Measurements from ENCODE around the gene HMG20A.

HMG20A gene

DNA sequence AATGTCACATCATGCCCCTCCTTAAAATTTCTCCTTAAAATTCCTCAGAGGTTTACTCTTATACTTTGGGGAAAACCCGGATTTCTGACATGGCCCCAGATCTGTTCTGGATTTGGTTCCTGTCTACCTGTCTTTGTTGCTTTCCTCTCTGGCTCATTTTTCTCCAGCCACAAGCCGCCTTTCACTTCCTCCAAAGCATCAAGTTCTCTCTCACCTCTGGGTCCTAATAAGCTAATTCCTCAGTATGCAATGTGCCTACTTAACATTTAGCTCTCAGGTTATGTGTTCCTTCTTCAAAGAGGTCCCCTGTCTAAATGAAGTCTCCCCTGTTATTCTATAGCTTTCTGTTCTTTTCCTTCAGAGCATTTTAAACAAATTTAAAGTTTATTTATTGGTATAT, 16.1 kb downstream of the HMG20A start:
- no peak for DNase-seq

DNA sequence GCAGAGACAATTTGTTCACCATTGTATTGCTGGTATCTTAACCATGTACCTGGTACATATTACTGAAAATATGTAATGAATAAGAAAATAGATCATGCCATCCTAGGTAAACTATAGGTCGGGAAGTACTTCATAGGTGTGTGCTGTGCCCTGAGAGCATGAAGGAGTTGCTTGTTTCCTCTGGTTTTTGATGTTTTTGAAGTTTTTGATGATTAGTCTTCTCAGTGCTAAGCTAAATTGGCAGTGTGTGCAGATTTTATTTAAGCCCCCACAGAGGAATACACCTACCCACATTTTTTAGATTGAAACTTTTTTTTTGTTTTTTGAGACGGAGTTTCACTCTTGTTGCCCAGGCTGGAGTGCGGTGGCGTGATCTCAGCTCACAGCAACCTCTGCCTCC, 16.6 kb downstream of the HMG20A start:
- no peak for DNase-seq

DNA sequence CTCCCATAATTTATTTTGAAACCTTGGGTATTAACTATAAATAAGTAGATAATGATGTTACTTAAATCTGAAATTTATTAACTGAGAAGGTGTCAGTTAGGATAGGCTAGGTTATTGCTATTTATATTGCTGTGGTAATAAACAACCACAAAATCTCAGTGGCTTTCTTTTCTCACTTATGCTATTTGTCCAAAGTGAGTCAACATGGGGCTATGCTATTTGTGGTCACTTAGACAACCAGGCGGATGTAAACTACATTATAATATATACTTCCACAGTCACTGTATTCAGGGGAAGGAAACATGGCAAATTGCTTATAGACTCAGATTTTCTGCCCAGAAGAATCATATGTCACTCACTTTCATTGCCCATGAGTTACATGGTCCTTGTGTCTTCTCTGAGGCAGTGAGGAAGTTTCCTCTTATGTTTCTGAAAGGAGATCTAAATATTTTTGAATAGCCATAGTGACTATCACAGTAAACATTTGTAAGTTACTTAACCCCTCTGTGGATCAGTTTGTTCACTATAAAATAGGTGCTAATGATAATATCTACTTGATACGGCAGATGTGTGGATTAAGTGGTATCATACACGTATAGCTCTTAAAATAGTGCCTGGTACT, 19.8 kb downstream of the HMG20A start:
- DNase-seq = no peak

DNA sequence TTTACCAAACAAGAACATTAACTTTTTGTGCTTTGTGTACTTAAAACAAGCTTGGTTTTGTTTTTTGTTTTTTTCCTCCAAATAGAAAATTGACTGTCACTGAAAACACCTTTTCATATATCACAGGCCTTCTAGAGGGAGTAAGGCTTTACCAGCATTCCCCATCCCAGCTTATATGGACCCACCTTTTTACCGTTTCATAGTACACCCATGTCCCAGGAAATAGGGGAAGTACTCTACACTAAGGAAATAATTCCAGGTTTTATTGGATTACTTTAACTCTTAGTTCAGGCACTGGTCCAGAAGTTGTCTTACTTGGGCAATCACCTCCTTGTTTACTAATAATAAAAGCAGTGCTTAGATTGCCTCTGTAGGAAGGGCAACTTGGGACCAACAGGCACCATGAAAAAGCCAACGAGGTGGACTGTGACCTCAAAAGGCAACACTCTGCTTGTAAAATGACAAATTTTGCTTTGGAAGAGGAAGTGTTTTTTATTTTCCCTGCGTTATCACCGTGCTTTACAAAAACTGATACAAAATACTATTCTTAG, 26.2 kb downstream of the HMG20A start:
- DNase-seq = no peak

DNA sequence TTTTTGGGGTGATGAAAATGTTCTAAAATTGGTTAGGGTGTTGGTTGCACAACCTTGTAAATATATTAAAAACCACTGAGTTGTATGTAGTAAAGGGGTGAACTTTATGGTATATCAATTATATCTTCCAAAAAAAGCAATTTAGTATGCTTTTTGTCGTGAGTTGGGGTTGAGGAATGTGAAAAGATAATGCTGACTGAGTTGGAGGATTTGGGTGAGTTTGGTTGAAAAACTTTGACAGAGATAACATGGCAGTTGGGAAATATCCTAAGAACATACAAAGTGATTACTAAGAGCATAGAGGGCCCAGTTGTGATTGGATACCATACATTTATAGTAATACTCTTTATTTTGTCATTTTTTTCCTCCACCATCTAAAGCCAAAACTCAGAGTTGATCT, 33.6 kb downstream of the HMG20A start:
- DNase-seq = no peak

DNA sequence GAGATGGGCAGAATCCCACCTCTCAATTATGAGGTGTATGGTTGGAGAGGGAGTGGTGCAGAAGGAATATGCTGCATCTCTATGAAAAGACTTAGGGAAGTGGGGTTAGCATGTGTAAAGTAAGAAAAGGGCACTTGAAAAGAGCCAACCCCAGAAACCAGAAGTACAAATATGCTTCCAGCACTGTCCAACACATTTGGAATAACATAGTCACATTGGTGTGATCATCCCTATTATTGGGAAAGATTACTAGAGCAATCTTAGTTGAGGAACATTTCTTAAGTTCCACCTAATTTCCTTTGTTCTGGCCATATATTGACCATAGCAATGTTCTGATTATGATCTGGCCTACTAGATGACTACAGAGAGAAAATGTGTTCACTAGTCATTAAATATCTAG, 34.3 kb downstream of the HMG20A start:
- no peak for DNase-seq

DNA sequence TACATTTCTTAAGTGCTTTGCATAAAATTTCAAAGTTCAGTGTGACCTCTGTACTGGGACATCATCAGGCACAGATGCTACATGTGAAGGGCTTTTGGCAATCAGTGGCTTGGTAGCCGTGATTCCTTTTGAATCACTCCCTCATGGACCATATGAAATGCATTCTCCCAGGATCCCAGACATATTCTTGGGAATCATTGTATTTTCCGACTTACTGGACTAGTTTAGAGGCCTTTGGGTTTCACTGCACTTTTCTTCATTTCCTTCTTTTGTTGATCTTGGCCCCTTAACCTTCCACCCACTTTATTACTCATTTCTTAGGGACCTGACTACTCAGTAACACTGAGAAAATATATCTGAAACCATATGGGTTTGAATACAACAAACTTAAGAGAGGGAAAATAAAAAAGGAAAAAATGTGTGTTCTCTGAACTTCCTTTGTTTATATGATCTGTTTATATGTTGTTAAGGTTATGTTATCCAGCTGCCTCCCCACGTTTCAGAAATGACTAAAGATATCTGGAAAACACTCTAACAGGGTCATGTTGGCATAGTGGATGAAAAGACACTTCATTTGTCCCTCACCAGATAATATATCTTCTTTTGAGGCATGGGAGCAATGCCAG, 35.1 kb downstream of the HMG20A start:
- DNase-seq = no peak

DNA sequence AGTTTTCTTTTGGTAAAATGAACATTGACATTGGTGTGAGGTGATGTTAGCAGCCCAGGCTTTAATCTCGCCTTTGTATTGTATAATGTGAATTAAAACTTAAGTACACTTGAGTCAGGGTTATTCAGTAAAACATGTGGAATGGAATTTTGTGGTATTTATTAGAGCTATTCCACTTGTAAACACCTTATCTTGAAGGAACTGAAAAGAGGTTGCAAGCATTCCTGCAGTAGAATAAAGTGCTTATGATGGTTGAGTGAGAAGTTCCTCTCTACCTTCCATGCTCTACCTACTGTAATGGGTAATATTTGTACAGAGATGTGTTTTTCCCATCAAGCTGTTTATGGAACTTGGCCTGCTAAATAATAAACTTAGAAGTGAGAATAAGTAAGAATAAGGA, 36.1 kb downstream of the HMG20A start:
- DNase-seq = no peak

DNA sequence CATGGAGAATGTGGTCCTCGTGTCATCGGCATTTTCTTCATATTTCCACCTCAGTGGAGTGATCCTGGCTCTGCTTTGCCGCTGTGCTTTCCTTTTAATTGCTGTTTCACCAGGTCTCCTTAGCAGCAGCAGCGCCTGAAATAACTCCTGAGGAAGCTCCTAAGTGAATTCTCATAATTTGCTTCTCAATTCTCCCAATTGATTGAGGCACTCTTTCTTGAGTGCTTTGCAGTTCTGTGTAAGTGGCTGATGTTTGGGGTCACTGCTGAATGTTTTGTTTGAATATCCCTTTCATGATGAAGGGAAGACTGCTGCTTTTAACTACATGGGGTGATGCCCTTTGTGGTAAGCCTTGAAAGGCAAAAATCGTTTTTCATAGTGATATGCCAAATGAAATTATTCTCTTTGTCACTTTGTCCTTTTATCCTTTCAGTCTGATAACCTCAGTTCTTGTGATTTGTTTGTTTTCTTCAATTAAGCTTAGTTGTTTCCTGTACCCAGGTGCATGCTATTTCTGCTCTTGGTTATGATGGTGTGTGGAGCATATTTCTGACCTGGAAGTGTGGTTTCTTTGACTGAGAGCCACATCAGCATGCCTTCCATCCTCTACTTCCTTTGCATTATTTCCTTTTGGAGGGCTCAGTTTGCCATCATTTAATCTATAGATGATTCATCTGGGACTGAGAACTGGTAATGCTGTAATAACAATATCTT, 36.7 kb downstream of the HMG20A start:
- no peak for DNase-seq

DNA sequence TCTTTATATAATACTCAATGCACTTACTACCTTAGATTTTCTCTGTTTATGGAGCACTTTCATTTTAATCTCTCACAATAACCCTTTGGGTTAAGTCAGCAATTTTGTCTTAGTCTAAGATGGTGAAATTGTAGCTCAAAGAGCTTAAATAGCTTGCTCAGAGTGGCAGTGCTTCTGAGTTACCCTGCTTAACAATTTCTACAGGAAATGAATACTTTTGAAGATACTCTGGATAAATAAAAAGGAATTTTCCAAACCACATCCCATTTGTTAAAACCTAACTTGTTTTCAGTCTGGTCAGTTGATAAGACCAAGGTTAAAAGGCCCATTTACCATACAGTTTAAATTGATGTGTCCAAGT, 37.2 kb downstream of the HMG20A start:
- DNase-seq = no peak

DNA sequence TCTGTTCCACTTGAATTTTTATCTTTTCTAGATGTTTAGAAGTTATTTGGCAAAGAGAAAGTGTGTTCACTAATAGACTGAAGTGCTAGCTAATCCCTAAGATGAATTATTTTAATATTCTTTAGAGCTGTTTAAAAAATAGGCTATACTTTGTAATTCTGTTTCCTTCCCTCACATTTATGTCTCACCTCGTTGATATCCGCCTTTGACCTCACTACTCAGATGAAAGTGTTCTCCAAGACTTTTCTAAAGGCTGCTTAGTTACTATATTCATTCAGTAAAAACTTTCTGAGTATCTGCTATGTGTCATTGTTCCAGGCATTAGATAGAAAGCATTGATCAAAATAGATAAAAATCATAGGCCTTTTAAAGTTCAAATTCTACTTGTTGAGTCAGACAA, 38.3 kb downstream of the HMG20A start:
- no peak for DNase-seq

DNA sequence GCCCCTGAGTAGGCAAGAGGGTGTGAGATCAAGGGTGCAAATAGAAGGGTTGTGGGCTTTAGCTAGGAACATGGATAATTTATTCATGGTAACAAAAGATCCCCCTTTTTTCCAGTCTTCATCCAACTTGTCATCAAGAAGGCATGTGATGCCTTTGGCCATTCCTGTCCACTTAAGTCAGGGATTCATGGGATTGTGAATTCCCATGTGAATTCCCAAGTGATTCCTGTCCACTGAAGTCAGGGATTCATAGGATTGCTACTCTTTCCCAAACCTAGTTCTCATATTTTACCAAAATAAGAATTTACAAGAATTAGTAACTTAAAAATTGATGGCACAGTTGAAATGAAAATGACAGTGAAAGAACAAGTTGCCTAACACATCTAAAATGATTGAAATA, 40.8 kb downstream of the HMG20A start:
- no peak for DNase-seq

DNA sequence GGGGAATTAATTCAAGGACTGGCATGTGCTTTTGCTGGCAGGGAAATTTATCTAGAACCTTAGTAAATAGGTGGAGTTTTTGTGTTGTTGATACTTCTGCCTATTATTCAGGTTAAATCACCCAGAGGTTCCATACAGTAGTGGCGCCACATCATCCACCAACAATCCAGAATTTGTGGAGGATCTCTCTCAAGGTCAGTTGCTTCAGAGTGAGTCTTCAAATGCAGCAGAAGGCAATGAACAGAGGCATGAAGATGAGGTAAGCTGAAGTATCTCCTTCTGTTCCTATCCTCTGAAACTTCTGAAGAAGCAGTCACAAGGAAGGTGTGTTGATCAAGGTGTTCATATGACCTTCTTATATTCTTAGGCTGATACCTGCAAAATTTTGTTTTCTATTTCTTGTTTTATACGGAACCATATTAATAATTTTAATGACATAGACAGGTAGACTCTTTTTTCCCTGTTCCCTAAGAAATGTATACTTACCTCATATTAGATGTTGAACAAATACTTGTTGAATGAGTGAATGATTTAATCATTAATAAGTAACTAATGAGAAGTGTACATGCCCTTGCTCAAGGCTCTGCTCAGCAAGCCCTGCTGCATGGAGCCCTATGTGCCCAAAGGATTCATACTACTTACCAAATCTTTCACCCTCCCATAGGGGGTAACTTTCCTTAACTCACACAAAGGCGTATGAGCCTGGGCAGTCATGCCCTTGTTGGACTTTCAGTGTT, 43.6 kb downstream of the HMG20A start:
- DNase-seq = no peak

DNA sequence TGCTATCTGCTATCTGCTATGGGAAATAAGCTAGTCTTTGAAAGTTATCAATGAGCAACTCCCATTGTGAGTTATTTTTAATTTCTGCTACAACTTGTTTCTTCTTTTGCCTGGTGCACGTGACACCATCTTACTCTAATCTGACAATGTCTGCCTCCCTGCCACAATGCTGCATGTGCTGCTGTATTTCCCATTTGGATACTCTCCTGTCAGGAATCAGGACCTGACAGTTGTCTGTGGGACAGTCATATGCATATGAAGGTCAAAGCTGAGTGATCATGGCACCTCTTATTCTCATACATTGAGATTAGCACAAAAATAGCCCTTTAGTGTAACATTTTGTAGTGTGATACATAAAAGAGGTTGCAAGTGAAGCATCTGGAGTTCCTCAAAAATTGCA, 45.8 kb downstream of the HMG20A start:
- DNase-seq = no peak

DNA sequence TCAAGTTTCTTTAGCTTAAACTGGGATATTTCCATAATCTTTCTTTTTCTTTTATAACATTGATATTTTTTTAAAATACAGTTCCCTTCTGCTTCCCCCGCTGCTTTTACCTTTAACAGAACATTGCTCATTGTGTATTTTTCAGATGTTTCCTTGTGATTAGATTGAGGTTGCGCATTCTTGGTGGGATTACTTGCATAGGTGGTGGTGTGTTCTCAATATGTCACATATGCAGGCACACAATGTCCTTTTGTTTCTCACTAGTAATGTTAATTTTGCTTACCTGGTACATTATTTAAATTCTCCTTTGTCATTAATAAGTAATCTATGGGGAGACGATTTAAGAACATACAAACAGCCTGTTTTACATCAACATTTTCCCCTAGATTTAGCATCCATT, 48.2 kb downstream of the HMG20A start:
- no peak for DNase-seq

DNA sequence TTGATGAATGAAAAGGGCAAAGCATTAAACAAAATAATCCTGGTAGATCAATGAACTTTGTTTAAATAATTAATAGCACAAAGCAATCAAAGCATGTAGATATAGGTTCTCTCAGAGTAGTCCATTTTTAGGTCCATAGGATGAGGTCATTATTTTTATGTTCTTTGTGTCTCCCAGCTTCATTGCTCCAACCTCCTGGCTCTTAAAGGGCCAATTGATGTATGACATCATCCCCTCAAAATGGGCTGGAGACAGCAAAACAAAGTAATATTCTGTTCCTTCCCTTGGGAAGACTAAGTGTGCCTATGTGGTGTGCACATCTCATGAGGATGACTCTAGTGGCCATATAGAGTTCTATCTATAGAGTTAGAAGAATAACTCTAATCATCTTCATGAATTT, 49.5 kb downstream of the HMG20A start:
- DNase-seq = no peak

DNA sequence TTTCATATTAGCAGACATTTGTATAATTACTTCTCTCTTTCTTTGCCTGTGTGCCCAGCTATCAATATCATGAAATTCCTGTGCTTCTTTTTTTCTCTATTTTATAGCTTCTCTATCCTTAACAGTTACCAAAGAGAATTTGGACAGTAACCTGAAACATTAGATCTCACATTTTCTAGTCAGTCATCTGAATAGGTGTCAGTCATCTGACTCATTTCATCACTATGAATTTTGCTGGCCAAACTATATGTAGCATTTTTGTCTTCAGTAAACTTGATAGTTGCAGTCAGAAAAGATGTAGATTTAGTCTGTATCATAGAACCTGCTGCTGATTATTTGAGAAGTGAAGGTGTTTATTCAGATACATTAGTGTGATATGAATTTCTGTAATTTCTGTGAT, 52.6 kb downstream of the HMG20A start:
- no peak for DNase-seq

DNA sequence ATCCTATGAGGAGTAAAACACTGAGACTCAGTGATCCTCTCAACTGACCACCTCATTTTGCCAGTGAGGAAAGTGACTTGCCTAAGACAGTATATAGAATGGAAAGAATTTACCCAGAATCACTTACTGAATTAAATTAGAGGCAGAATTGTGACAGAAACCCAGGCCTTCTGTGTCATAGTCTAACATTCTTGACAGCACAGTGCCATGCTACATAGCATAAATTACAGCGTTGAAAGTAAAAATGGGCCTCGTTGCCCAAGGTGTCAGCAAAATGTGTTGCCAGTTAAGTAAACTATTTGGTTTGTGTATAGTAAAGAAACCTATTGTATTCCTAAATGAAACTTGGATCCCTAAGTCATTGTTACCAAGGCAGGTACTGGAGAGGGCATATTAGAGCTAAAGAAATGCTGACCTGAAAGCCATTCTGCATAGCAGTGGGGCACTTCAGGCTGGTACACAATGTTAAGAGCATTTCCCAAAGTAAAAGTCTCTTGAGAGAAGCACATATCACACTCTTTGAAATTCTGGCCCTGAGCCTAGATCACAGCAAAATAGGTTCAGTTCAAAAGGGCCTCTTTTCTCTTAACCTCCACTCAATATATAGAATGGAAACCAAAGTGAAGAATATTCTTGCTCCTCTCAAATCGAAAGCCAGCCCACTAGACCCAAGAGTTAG, 53.8 kb downstream of the HMG20A start:
- no peak for DNase-seq

DNA sequence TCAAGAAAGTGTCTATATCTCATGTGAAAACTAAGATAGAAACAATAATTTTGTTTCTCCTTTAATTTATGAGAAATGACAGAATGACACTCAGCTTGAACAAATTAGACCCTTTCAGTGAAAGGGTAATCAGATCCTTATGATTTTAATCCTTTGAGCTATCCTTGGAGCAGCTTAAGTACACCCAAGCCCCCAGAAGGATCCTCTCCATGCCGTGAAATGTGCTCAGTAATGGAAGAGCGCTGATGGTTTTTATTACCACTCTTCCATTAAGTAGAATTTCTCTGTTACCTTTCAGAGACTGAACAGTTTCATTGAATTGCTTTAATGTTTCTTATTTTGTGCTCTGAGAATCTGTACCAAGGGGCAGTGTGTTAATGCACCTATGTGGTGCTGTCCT, 54.3 kb downstream of the HMG20A start:
- no peak for DNase-seq

DNA sequence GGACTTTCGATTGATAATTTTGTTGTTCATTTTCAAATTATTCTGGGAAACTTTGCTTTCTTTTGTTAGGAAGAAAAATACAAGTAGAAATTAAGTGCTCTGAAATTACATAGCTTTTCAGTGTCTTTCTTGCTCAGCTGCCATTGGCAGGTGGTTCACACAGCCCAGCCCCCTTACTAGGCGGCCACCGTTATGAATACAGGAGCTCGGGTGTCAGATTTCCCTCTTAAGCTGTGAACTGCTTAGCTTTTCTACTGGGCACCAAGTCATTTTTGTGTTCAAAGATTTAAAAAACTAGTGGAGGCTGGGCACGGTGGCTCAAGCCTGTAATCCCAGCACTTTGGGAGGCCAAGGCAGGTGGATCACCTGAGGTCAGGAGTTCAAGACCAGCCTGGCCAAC, 55.2 kb downstream of the HMG20A start:
- DNase-seq = no peak

DNA sequence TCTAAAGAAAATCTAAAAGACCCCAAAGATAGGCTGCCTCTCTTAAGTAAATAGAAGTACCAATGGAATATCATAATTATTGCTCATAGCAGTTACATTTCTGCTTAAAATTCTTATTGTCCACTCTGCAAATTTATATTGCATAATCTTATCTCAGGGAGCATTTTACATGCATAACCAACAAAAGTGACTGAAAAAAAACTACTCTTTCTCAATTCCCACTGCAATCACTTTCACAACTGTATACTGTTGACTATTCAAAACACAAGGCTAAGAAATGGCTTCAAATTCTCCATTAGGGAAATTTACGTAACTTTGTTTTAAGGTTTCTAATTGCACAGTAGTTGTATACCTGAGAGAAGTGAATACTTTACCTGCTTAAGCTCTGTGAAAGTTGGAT, 56.3 kb downstream of the HMG20A start:
- no peak for DNase-seq

DNA sequence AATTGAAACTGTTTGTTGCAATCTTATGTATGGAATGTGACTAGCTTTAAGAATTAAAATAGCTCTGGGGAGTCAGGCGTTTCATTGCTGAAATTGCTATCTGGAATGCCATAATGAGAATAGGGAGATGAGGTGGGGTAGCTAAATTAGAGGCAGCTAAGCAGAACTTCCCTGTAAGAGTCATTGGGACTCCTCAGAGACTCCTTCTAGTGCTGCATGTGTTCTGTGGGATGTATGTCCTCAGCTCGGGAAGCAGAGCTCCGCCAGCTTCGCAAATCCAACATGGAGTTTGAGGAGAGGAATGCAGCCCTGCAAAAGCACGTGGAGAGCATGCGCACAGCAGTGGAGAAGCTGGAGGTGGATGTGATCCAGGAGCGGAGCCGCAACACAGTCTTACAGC, 57.4 kb downstream of the HMG20A start:
- DNase-seq = no peak

DNA sequence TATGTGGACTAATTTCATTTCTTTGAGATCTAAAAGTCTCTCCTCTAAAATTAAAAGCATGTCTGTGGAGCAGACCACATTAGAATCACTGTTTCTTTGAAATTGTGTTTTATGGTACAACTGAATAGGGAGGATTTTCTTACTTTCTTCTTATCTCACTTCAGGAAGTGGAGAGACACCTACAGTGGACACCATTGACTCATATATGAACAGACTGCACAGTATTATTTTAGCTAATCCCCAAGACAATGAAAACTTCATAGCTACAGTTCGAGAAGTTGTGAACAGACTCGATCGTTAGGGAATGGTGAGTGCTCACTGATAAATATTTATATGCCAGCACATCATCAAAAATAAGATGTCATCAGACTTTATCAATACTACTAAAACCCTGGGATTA, 58.3 kb downstream of the HMG20A start:
- no peak for DNase-seq

Measured in stimulated activated CD4-positive, alpha-beta T cell treated with anti-CD3 and anti-CD28 coated beads, Interleukin-4, amount 100 ng/mL, for 1 hour (primary cell).